Hindlimb muscle (tissue), 1 donor: ENCODE results near the gene SLC10A2. TPM values are rescaled to one million over a fixed set of nuclear protein-coding genes. Genes with fewer than 3 reads are reported as not detected.

ENCODE experiments used
- DNase-seq: peaks from one replicate; pipeline ENCODE4 v3.0.0-alpha.2; 2013
- polyA plus RNA-seq: library from polyadenylated mRNA; unstranded; fragments of 120-200 nt; gene quantifications from one replicate; pipeline ENCODE4 v1.2.1, GENCODE V29; 2013; ENCODE audit not compliant: insufficient read length

Gene SLC10A2
- polyA plus RNA-seq, 1 donor, result not detected

- DNase-seq, result no peak
Measured at GRCh38 chr13:103044056-103044455, 22.2 kb downstream of the SLC10A2 start.

DNA sequence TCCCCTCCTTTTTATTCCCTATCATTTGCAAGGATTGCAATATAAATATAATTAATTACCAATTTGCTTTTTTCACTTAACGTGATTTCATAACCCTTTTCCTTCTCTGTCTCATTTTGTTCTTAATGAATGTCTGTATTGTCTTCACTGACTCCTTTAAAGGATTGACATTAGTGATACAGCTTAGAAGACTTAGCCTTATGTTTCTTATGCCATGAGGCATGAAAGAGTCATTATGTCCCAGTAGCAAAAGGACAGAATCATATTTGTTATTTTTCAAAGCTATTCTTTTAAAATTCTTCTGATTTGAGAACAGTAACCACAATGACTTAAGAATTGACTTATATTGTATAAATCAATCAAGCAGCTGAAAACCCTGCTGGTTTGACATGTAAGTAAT lies 26.2 kb downstream of the SLC10A2 start:
- DNase-seq, result no peak

GRCh38 chr13:103039183-103039582 lies 27.0 kb downstream of the SLC10A2 start:
- DNase-seq, result no peak

GRCh38 chr13:103036268-103036667 lies 29.9 kb downstream of the SLC10A2 start:
- no peak for DNase-seq

DNA sequence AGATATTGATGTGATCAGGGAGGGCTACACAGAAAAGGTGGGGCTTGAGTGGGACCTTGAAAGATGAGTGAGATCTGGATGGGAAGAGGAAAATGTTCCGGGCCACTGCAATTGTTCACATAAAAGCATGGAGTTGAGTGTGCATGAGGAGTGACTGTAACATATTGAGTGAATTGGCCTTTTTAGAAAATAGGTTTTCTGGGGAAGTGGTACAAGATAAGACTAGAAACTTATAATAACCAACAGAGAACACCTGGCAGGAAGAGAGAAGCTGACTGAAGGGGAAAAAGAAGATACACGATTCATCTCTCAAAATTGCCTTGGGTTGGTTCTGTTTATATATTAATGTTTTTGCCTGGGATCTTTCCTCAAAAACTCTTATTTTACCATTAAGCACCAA lies 32.2 kb downstream of the SLC10A2 start:
- no peak for DNase-seq

DNA sequence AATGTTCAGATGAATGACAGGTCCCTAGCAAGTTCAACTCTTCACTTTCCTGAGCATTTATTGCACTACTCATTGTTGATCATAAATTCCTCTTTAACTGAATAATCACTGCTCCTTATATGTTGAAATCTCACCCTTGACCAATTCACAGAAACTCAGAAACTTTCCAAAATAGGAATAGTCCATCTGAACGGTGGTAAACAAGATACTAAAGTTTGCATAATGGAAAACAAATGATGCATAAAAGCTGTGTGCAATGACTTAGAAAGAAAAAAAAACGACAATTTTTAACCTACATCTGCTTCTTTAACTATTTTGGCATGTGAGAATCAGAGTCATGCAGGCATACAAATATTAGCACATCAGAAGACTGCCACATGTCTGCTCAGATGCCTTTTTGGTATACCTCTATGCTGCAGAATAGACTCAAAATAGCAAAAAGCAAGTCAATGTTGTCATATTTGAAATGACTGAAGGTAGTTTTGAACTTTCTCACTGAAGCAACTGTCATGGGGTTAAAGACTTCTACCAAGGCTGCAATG lies 34.8 kb downstream of the SLC10A2 start:
- DNase-seq, result no peak

DNA sequence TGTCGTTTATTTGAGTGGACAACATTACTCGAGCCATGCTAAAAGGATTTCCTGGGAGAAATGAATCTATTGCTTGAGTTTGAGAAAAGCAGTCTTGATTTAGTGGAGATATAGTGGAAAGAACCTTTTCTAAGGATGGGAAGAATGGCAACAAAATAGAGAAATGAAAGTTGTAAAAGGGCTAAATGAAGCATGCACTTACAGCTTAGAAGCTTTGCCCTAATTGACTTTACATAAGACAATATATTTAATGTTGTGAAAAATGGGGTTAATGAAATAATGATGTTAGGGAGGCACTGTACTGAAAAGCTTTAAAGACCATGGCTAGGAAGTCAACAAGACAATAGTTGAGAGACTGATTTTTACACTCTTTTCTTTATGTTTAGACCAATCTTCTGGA lies 35.4 kb downstream of the SLC10A2 start:
- no peak for DNase-seq

GRCh38 chr13:103029798-103030197 lies 36.4 kb downstream of the SLC10A2 start:
- DNase-seq, result no peak

- no peak for DNase-seq
Measured at GRCh38 chr13:103022336-103022735, 43.9 kb downstream of the SLC10A2 start.

- DNase-seq, result no peak
Measured at GRCh38 chr13:103018556-103018955, 47.7 kb downstream of the SLC10A2 start.

DNA sequence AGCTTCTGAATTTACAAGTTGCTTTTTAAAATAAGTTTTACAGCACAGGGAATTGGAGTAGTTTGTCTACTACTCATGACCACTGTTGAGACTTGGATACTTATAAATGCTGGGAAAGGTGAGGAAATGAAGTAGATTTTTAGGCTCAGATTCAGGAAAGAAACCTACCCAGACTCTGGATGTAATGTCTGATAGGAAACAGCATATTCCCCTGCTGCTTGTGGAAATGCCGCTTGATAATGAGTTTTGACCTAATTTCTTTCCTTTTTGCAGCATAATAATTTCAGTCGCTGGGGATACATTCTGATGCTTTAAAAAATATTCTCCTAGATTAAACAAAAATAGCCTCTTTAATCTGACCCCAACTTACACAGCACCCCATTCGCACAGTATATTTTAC lies 53.6 kb downstream of the SLC10A2 start:
- no peak for DNase-seq

GRCh38 chr13:103009051-103009840 lies 57.0 kb downstream of the SLC10A2 start:
- DNase-seq, result no peak

GRCh38 chr13:103007427-103007762 lies 58.8 kb downstream of the SLC10A2 start:
- DNase-seq, result no peak

GRCh38 chr13:103006641-103007426 lies 59.4 kb downstream of the SLC10A2 start:
- no peak for DNase-seq

DNA sequence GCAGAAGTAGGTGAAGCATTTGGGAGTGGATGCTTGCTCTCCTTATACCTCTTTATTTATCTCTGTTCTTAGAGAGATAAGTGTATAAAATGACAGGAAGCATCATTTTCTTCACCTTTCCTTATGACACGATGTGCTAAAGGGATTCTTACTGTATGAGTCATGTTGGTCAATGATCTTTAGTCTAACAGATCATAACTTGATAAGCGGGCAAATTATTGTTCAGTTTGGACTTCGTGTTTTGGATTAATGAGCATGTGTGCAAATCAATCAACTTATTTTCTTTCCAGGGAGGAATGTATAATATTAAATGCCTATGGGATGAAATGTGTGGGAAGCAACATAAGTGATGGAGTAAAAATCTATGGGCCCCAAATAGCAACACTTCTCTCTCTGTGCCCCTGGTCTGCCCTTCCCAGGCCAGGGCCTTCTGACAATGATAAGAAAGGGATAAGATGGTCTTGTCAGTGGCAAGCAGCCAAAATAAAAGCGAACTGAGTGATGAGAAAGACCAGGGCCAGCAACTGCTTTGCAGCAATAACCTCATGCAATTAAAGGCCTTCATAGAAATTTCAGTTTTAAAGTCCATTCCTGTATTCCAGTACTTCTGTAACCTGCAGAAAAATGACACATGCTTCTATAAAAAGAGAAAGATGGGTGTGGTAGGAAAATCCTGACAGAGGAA lies 61.4 kb downstream of the SLC10A2 start:
- DNase-seq, result no peak

GRCh38 chr13:103003631-103004030 lies 62.6 kb downstream of the SLC10A2 start:
- DNase-seq, result no peak

GRCh38 chr13:103002279-103002678 lies 63.9 kb downstream of the SLC10A2 start:
- DNase-seq, result no peak

- DNase-seq, result no peak
Measured at GRCh38 chr13:103000157-103000556, 66.1 kb downstream of the SLC10A2 start.

DNA sequence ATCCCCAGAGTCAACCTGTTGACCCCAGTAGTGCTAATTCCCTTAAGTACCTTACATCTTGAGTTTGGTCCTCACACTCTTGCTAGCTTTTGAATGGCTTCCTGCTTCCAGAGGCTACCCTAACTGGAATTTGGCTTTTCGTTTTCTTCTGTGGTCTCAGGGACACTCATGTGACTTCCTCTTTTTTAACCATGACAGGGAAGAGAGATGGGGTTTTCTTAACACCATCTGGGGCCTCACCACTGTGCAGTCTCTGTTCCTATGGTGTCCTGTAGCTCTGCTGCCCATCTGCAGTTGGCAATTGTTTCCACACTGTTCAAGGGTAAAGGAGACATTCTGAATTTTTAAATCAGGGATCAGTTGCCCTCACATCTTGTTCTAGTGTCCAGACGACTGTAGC lies 66.7 kb downstream of the SLC10A2 start:
- no peak for DNase-seq
